ENCODE results near the gene CGRRF1.

CGRRF1 gene

GRCh38 chr14:54579621-54580020 lies 69.9 kb downstream of the CGRRF1 start:
- TF ChIP-seq, protein P1, sequence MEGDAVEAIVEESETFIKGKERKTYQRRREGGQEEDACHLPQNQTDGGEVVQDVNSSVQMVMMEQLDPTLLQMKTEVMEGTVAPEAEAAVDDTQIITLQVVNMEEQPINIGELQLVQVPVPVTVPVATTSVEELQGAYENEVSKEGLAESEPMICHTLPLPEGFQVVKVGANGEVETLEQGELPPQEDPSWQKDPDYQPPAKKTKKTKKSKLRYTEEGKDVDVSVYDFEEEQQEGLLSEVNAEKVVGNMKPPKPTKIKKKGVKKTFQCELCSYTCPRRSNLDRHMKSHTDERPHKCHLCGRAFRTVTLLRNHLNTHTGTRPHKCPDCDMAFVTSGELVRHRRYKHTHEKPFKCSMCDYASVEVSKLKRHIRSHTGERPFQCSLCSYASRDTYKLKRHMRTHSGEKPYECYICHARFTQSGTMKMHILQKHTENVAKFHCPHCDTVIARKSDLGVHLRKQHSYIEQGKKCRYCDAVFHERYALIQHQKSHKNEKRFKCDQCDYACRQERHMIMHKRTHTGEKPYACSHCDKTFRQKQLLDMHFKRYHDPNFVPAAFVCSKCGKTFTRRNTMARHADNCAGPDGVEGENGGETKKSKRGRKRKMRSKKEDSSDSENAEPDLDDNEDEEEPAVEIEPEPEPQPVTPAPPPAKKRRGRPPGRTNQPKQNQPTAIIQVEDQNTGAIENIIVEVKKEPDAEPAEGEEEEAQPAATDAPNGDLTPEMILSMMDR (IDR thresholded peaks at IDR 0.05), result no peak

- TF ChIP-seq, protein P1 (IDR thresholded peaks at IDR 0.05), result no peak
Observed at GRCh38 chr14:54580933-54581332, 71.2 kb downstream of the CGRRF1 start.

GRCh38 chr14:54582334-54582733 lies 72.6 kb downstream of the CGRRF1 start:
- TF ChIP-seq, protein P1 (IDR thresholded peaks at IDR 0.05), result no peak

- TF ChIP-seq, protein P1 (IDR thresholded peaks at IDR 0.05), result no peak
Observed at GRCh38 chr14:54584097-54584496, 74.4 kb downstream of the CGRRF1 start.

- TF ChIP-seq, protein P1 (IDR thresholded peaks at IDR 0.05), result no peak
Observed at GRCh38 chr14:54585214-54585613, 75.5 kb downstream of the CGRRF1 start.
